NCI-H2029 (cell line): ENCODE measurements around the gene DDX4.

Experiments
- DNase-seq: peaks from one replicate; lab custom pipeline; 2025; lab: John Stamatoyannopoulos, UW

Gene DDX4

GRCh38 chr5:55821731-55822512 is 84.1 kb downstream of the DDX4 start:
- no peak for DNase-seq

- DNase-seq = no peak
Measured at GRCh38 chr5:55823151-55823796, 85.4 kb downstream of the DDX4 start.

GRCh38 chr5:55829956-55830355 is 92.1 kb downstream of the DDX4 start:
- DNase-seq = no peak

- DNase-seq = no peak
Measured at GRCh38 chr5:55832446-55832845, 94.6 kb downstream of the DDX4 start.

- no peak for DNase-seq
Measured at GRCh38 chr5:55836191-55836590, 98.3 kb downstream of the DDX4 start.

- DNase-seq = no peak
Measured at GRCh38 chr5:55841976-55842375, 104.1 kb downstream of the DDX4 start.

GRCh38 chr5:55847837-55848236 is 110.0 kb downstream of the DDX4 start:
- no peak for DNase-seq

- DNase-seq = no peak
Measured at GRCh38 chr5:55848783-55849182, 110.9 kb downstream of the DDX4 start.

GRCh38 chr5:55850839-55851674 is 113.2 kb downstream of the DDX4 start, which contains the start of gene IL31RA:
Gene IL31RA (plus strand): TSS chr5:55851357. CDS start chr5:55851571, 214 bp downstream.
- DNase-seq = no peak

- DNase-seq = no peak
Measured at GRCh38 chr5:55851675-55851979, 113.8 kb downstream of the DDX4 start.

- DNase-seq = no peak
Measured at GRCh38 chr5:55852503-55852902, 114.6 kb downstream of the DDX4 start.

GRCh38 chr5:55853041-55853670 is 115.3 kb downstream of the DDX4 start:
- DNase-seq = no peak

- DNase-seq = no peak
Measured at GRCh38 chr5:55853818-55854217, 116.0 kb downstream of the DDX4 start.

- DNase-seq = no peak
Measured at GRCh38 chr5:55855509-55855908, 117.6 kb downstream of the DDX4 start.

- DNase-seq = no peak
Measured at GRCh38 chr5:55856516-55857246, 118.8 kb downstream of the DDX4 start.

GRCh38 chr5:55857247-55857640 is 119.4 kb downstream of the DDX4 start:
- DNase-seq = no peak

GRCh38 chr5:55858104-55858503 is 120.2 kb downstream of the DDX4 start:
- no peak for DNase-seq

- DNase-seq = no peak
Measured at GRCh38 chr5:55860288-55860687, 122.4 kb downstream of the DDX4 start.

- DNase-seq = no peak
Measured at GRCh38 chr5:55860709-55861108, 122.8 kb downstream of the DDX4 start.

GRCh38 chr5:55864606-55865541 is 127.0 kb downstream of the DDX4 start:
- DNase-seq = no peak

- DNase-seq = no peak
Measured at GRCh38 chr5:55865831-55866230, 128.0 kb downstream of the DDX4 start.
